ENCODE results near the gene HEXD.

- no peak for TF ChIP-seq CREB5 (CRISPR knock-in tag; IDR thresholded peaks at IDR 0.05; ENCODE audit: low read depth)
- no peak for TF ChIP-seq ZFP3 (CRISPR knock-in tag; IDR thresholded peaks at IDR 0.05)
- no peak for TF ChIP-seq OSR1 (CRISPR knock-in tag; IDR thresholded peaks at IDR 0.05)
- TF ChIP-seq PPARA (CRISPR knock-in tag; IDR thresholded peaks at IDR 0.05; ENCODE audit: borderline replicate concordance): no peak
- TF ChIP-seq SNAI2 (CRISPR knock-in tag; IDR thresholded peaks at IDR 0.05): no peak
- TF ChIP-seq ZFP30 (CRISPR knock-in tag; IDR thresholded peaks at IDR 0.05): no peak
- no peak for TF ChIP-seq RARB (CRISPR knock-in tag; IDR thresholded peaks at IDR 0.05)
- TF ChIP-seq ZNF8 (CRISPR knock-in tag; IDR thresholded peaks at IDR 0.05): no peak
- TF ChIP-seq ESRRG (CRISPR knock-in tag; IDR thresholded peaks at IDR 0.05): no peak
These were observed 45.9 kb downstream of the HEXD start for GRCh38 chr17:82463925-82464566.
